Activated naive CD8-positive, alpha-beta T cell (primary cell): ENCODE measurements around the gene KIR3DL3.
"Not testable (repeated sequence)": the region's sequence is repeated elsewhere in the genome, so short reads cannot be mapped to it uniquely, and the experiment has no call there.

Experiments used
- H3K27ac Mint-ChIP-seq: one replicate; pipeline ENCODE4 v1.8.0; 2021; ENCODE audit warnings: mixed read lengths
- H3K27me3 Mint-ChIP-seq: one replicate; pipeline ENCODE4 v1.8.0; 2021; ENCODE audit warnings: mixed read lengths
- H3K36me3 Mint-ChIP-seq: one replicate; pipeline ENCODE4 v1.8.0; 2021; ENCODE audit warnings: mixed read lengths
- H3K4me1 Mint-ChIP-seq: one replicate; pipeline ENCODE4 v1.8.0; 2021; ENCODE audit warnings: low read depth, mixed read lengths
- H3K4me3 Mint-ChIP-seq: one replicate; pipeline ENCODE4 v1.8.0; 2021; ENCODE audit warnings: mild to moderate bottlenecking, mixed read lengths
- H3K9me3 Mint-ChIP-seq: one replicate; pipeline ENCODE4 v1.8.0; 2021; ENCODE audit warnings: low read depth, mixed read lengths

The KIR3DL3 gene

DNA sequence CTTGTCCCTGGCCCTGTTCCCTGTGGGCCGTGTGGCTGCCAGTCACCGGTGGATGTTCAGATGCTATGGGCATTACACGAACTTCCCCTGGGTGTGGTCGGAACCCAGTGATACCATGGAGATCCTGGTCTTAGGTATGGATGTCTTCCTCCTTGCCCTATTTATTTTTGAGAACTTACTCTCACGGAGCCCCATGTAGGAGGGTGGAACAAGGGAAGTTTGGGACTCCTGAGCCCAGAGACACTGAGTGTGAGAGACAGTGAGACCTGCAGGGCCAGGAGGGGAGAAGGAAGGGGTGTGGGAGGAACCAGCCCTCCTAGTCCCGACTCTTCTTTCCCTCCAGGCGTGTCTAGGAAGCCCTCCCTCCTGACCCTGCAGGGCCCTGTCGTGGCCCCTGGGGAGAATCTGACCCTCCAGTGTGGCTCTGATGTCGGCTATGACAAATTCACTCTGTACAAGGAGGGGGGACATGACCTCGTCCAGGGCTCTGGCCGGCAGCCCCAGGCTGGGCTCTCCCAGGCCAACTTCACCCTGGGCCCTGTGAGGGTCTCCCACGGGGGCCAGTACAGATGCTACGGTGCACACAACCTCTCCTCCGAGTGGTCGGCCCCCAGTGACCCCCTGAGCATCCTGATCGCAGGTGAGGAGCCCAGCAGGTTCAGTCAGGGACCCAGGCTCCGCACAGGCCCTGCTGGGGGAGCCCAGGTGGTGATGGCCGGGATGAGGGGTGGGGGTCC is 14.9 kb upstream of the KIR3DL3 start:
- Mint-ChIP-seq H3K27ac (no peak overlapping the region), H3K4me3 (no peak overlapping the region), H3K4me1 (peaks cover 5% of the 10 kb centered on the region), H3K9me3 (no peaks in the 10 kb centered on the region), H3K27me3 (peaks cover 14% of the 10 kb centered on the region), H3K36me3 (no peaks in the 10 kb centered on the region)

DNA sequence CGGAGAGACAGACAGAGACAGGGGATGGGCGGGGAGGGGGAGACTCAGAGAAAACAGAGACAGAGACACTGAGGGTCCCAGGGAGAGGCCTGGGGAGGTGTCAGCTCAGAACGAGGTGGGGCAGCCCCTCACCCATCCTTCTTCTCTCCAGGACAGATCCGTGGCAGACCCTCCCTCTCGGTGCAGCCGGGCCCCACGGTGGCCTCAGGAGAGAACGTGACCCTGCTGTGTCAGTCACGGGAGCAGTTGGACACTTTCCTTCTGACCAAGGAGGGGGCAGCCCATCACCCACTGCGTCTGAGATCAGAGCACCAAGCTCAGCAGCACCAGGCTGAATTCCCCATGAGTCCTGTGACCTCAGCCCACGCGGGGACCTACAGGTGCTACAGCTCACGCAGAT is 14.3 kb upstream of the KIR3DL3 start:
- H3K36me3 Mint-ChIP-seq, H3K27ac Mint-ChIP-seq, H3K4me3 Mint-ChIP-seq, H3K4me1 Mint-ChIP-seq, H3K9me3 Mint-ChIP-seq: not testable (repeated sequence)
- H3K27me3 Mint-ChIP-seq: peaks cover 14% of the 10 kb centered on the region

DNA sequence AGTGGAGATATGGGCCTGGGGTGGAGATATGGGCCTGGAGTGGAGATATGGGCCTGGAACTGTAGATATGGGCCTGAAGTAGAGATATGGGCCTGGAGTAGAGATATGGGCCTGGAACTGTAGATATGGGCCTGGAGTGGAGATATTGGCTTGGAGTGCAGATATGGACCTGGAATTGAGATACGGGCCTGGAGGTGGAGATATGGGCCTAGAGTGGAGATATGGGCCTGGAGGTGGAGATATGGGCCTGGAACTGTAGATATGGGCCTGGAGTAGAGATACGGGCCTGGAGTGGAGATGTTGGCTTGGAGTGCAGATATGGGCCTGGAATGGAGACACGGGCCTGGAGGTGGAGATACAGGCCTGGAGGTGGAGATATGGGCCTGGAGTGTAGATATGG is 402 bp downstream of the KIR3DL3 start:
- peaks cover 4% of the 10 kb centered on the region for H3K27me3 Mint-ChIP-seq
- no peak overlapping the region for H3K4me3 Mint-ChIP-seq
- no peak overlapping the region for H3K27ac Mint-ChIP-seq
- H3K4me1 Mint-ChIP-seq: no peaks in the 10 kb centered on the region
- peaks cover 23% of the 10 kb centered on the region for H3K9me3 Mint-ChIP-seq
- H3K36me3 Mint-ChIP-seq: peaks cover 2% of the 10 kb centered on the region

DNA sequence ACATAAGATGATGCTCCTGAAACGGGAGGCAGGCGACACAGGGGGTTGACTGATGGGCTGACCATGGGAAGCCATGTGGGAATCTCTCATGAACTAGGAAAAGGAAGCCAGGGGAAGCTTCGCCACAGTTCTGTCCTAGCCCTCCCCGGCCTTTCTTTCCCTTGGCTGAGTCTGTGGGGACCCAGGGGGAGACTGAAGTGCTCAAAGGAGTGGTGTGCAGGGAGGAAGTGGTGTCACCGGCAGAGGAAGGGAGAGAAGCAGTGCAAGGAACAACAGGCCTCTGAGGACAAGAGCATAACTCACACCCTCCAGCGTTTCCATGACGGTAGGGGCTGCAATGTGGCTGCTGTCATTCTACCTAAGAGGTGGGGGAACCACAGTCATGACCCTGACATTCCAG is 1.1 kb downstream of the KIR3DL3 start:
- Mint-ChIP-seq H3K27me3 (peaks cover 4% of the 10 kb centered on the region), H3K4me1 (no peaks in the 10 kb centered on the region), H3K27ac (no peak overlapping the region), H3K4me3 (no peak overlapping the region), H3K36me3 (peaks cover 2% of the 10 kb centered on the region), H3K9me3 (peaks cover 16% of the 10 kb centered on the region)

DNA sequence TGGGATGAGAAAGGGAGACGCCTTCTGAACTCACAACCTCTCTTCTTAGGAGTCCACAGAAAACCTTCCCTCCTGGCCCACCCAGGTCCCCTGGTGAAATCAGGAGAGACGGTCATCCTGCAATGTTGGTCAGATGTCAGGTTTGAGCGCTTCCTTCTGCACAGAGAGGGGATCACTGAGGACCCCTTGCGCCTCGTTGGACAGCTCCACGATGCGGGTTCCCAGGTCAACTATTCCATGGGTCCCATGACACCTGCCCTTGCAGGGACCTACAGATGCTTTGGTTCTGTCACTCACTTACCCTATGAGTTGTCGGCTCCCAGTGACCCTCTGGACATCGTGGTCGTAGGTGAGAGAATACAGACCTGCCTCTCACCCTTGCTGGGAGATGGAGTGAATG is 3.3 kb downstream of the KIR3DL3 start:
- no peak overlapping the region for H3K4me3 Mint-ChIP-seq
- H3K27me3 Mint-ChIP-seq: peaks cover 11% of the 10 kb centered on the region
- no peak overlapping the region for H3K27ac Mint-ChIP-seq
- H3K9me3 Mint-ChIP-seq: peaks cover 4% of the 10 kb centered on the region
- no peaks in the 10 kb centered on the region for H3K36me3 Mint-ChIP-seq
- H3K4me1 Mint-ChIP-seq: no peaks in the 10 kb centered on the region

DNA sequence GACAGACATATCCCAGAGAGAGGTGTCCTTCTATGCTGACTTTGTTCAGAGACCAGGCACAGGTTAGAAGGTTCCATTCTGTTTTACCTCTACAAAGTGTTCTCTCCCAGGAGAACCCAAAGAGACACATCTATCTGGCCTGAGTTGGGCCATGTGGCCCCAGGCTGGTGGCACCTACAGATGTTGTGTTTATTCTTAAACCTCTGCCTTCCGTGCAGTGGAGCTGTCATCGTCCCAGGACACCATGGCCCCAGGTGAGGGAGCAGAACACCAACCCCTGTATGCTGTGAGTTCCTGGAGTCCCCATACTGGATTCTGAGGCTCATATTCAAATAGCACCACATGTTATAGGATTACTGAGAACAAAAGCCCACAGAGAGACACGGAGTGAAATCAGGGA is 3.9 kb downstream of the KIR3DL3 start:
- Mint-ChIP-seq H3K27me3 (peaks cover 11% of the 10 kb centered on the region), H3K9me3 (peaks cover 3% of the 10 kb centered on the region), H3K36me3 (no peaks in the 10 kb centered on the region), H3K4me1 (no peaks in the 10 kb centered on the region), H3K27ac (no peak overlapping the region), H3K4me3 (no peak overlapping the region)

DNA sequence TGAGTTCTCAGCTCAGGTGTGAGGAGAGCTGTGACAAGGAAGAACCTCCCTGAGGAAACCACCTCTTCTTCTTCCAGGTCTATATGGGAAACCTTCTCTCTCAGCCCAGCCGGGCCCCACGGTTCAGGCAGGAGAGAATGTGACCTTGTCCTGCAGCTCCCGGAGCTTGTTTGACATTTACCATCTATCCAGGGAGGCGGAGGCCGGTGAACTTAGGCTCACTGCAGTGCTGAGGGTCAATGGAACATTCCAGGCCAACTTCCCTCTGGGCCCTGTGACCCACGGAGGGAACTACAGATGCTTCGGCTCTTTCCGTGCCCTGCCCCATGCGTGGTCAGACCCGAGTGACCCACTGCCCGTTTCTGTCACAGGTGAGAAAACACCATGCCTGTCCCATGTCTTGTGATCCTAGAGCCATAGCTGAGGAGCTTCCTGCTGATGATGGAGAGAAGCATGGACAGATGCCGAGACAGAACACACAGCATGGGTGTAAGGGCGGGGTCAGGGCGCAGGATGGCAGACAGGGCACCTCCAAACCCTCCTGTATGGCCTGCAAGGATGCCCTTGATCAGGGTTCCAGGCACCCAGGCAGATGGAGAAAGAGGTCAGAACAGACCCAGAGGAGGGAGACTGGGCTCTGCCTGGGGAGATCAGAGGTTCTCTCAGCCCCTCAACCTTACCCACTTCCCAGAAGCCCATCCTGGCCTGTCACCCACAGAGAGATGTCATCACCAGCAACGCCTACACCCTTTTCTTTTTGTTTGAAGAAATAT is 5.4 kb downstream of the KIR3DL3 start:
- H3K9me3 Mint-ChIP-seq: no peaks in the 10 kb centered on the region
- H3K27ac Mint-ChIP-seq: no peak overlapping the region
- peaks cover 11% of the 10 kb centered on the region for H3K27me3 Mint-ChIP-seq
- no peaks in the 10 kb centered on the region for H3K36me3 Mint-ChIP-seq
- no peak overlapping the region for H3K4me3 Mint-ChIP-seq
- H3K4me1 Mint-ChIP-seq: no peaks in the 10 kb centered on the region

DNA sequence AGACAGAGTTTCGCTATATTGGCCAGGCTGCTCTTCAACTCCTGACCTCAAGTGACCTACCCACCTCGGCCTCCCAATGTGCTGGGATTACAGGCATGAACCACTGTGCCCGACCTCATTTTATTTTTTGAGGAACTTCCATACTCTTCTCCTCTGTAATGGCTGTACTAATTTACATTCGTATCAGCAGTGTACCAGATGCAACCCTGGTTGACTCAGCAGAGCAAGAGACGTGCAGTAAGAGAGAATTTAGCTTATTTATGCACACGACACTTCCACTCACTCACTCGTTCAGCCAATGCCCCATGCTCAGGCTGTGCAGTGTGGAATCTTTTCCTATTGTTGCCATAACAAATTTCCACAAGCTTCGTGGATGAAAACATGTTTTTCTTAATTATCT is 6.9 kb downstream of the KIR3DL3 start:
- peaks cover 13% of the 10 kb centered on the region for H3K27me3 Mint-ChIP-seq
- H3K27ac Mint-ChIP-seq: no peak overlapping the region
- no peaks in the 10 kb centered on the region for H3K4me1 Mint-ChIP-seq
- H3K4me3 Mint-ChIP-seq: no peak overlapping the region
- no peaks in the 10 kb centered on the region for H3K9me3 Mint-ChIP-seq
- no peaks in the 10 kb centered on the region for H3K36me3 Mint-ChIP-seq

DNA sequence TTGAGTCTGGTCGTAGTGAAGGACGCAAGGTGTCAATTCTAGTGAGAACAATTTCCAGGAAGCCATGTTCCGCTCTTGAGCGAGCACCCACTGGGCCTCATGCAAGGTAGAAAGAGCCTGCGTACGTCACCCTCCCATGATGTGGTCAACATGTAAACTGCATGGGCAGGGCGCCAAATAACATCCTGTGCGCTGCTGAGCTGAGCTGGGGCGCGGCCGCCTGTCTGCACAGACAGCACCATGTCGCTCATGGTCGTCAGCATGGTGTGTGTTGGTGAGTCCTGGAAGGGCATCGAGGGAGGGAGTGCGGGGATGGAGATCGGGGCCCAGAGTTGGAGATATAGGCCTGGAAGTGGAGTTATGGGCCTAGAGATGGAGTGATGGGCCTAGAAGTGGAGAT is 14.1 kb downstream of the KIR3DL3 start, which contains the start of gene KIR2DL3:
Gene KIR2DL3 (plus strand): TSS at position 208 of the 400 bp plus-strand sequence. CDS start 33 bp downstream, at position 241.
- H3K27me3 Mint-ChIP-seq, H3K4me3 Mint-ChIP-seq, H3K4me1 Mint-ChIP-seq, H3K27ac Mint-ChIP-seq, H3K36me3 Mint-ChIP-seq, H3K9me3 Mint-ChIP-seq: not testable (repeated sequence)

DNA sequence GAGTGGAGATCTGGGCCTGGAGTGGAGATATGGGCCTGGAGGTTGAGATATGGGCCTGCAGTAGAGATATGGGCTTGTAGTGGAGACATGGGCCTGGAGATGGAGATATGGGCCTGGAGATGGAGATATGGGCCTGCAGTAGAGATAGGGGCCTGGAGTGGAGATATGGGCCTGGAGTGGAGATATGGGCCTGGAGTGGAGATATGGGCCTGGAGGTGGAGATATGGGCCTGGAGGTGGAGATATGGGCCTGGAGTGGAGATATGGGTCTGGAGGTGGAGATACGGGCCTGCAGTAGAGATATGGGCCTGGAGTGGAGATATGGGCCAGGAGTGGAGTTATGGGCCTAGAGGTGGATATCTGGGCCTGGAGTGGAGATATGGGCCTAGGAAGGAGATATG is 14.5 kb downstream of the KIR3DL3 start:
- Mint-ChIP-seq H3K4me1 (no peaks in the 10 kb centered on the region), H3K9me3 (no peaks in the 10 kb centered on the region), H3K27ac (no peak overlapping the region), H3K4me3 (no peak overlapping the region), H3K36me3 (no peaks in the 10 kb centered on the region), H3K27me3 (peaks cover 8% of the 10 kb centered on the region)

DNA sequence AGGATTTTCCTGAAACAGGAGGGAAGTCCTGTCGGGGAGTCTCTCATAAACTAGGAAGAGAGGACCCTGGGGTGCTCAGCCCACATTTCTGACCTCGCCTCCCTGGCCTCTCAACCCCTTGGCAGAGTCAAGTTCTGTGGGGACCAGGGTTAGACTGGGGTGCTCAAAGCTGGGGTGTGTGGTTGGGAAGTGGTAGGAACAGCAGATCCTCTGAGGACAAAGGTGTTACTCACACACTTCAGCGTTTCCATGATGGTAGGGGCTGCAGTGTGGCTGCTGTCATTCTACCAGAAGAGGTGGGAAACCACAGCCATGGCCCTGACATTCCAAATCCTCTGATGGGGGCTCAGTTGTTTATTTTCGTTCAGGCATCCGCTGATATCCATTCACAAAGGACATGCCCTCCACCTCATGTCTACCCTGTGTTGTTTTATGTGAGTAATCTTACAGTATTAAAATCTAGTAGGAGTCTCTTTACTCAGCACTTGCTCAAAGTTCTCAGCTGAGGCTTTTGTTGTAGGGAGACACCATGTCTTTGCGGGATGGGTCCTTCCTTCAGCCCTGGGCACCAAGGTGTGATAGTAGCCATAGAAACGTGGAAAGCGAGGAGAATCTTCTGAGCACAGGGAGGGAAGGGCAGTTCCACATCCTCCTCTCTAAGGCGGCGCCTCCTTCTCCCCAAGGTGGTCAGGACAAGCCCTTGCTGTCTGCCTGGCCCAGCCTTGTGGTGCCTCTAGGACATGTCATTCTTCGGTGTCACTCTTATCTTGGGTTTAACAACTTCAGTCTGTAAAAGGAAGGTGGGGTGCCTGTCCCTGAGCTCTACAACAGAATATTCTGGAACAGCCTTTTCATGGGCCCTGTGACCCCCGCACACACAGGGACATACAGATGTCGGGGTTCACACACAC is 15.6 kb downstream of the KIR3DL3 start:
- no peak overlapping the region for H3K4me3 Mint-ChIP-seq
- no peaks in the 10 kb centered on the region for H3K36me3 Mint-ChIP-seq
- peaks cover 11% of the 10 kb centered on the region for H3K27me3 Mint-ChIP-seq

DNA sequence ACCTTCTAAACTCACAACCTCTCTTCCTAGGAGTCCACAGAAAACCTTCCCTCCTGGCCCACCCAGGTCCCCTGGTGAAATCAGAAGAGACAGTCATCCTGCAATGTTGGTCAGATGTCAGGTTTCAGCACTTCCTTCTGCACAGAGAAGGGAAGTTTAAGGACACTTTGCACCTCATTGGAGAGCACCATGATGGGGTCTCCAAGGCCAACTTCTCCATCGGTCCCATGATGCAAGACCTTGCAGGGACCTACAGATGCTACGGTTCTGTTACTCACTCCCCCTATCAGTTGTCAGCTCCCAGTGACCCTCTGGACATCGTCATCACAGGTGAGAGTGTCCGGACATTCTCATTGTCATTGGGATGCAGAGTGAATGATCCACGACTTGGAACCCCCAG is 17.7 kb downstream of the KIR3DL3 start:
- H3K27ac Mint-ChIP-seq, H3K36me3 Mint-ChIP-seq, H3K9me3 Mint-ChIP-seq, H3K4me3 Mint-ChIP-seq, H3K27me3 Mint-ChIP-seq, H3K4me1 Mint-ChIP-seq: not testable (repeated sequence)

More for the DNA sequence above, 15.6 kb downstream of the KIR3DL3 start:
- no peak overlapping the region for H3K27ac Mint-ChIP-seq
- H3K4me1 Mint-ChIP-seq: no peaks in the 10 kb centered on the region
- H3K9me3 Mint-ChIP-seq: no peaks in the 10 kb centered on the region

DNA sequence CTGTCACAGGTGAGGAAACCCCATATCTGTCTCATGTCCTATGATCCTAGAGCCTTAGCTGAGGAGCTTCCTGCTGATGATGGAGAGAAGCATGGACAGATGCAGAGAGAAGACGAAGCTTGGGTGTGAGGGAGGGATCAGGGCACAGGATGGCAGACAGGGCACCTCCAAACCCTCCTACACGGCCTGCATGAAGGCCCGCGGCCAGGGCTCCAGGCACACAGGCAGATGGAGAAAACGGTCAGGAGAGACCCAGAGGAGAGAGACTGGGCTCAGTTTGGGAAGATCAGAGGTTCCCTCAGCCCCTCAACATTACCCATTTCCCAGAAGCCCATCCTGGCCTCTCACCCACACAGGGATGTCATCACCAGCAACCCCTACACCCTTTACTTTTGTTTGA is 19.8 kb downstream of the KIR3DL3 start:
- H3K27ac Mint-ChIP-seq, H3K36me3 Mint-ChIP-seq, H3K4me1 Mint-ChIP-seq, H3K4me3 Mint-ChIP-seq, H3K9me3 Mint-ChIP-seq: not testable (repeated sequence)
- H3K27me3 Mint-ChIP-seq: peaks cover 13% of the 10 kb centered on the region

DNA sequence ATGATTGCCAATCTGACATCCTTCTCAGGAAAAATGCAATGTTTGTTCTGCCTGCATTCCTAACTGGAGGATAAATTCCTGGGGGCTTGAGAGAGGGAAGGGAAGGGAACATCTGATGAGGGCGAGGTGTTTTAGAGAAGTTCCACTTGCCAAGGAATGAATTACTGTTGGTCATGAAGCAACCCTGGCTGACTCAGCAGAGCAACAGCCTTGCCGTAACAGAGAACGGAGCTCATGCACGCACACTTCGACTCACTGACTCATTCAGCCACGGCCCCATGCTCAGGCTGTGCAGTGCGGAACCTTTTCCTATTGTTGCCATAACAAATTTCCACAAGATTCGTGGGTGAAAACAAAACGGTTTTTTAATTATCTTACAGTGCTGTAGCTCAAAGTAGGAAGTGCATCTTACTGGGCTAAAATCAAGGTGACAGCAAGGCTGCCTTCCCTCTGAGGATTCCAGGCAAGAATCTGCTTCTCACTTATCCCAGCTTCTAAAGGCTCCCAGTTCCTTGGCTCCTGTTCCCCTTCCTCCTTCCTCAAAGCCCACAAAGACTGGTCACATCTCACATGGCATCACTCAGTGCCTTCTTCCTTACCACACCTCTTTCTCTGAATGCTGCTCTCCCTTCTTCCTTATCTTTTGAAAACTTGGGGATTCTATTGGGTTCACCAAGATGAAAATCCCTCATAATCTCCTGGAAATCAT is 23.5 kb downstream of the KIR3DL3 start:
- H3K4me3 Mint-ChIP-seq, H3K27me3 Mint-ChIP-seq, H3K9me3 Mint-ChIP-seq, H3K4me1 Mint-ChIP-seq, H3K27ac Mint-ChIP-seq, H3K36me3 Mint-ChIP-seq: not testable (repeated sequence)
